Adrenal gland (tissue), 12 donors: ENCODE measurements around the gene EML1. TPM values are rescaled to one million over a fixed set of nuclear protein-coding genes. Genes with fewer than 3 reads are reported as not detected.

Experiments used
- DNase-seq, 7 donors: peaks; one replicate each; pipeline ENCODE4 v3.0.0-alpha.2; 2019 to 2020
- H3K27ac ChIP-seq, 5 donors: fragments of 200-600 bp; sonication (generic) in 4 of 5; 1 replicate in 3 of 5; 2 replicates in 2 of 5; pipeline versions ENCODE4 v1.5.1 to v1.8.0; 2016 to 2020; ENCODE audit warnings: mild to moderate bottlenecking in 1 of 5
- H3K27me3 ChIP-seq: fragments of 200-600 bp; 2 replicates; pipeline ENCODE4 v1.8.0; 2021
- H3K36me3 ChIP-seq, 2 donors: fragments of 200-600 bp; replicated peaks in 1 of 2; 1 replicate in 1 of 2; 2 replicates in 1 of 2; pipeline versions ENCODE4 v1.5.1 to v1.8.0; 2018 to 2022
- H3K4me1 ChIP-seq, 2 donors: fragments of 200-600 bp; replicated peaks in 1 of 2; 1 replicate in 1 of 2; 2 replicates in 1 of 2; pipeline versions ENCODE4 v1.5.1 to v1.8.0; 2018 to 2021
- H3K4me3 ChIP-seq, 4 donors: fragments of 200-600 bp; sonication (generic) in 3 of 4; one replicate each; pipeline ENCODE4 v1.5.1; 2016 to 2018
- H3K9me3 ChIP-seq, 3 donors: fragments of 200-600 bp; sonication (generic) in 1 of 3; replicated peaks in 1 of 3; 1 replicate in 2 of 3; 2 replicates in 1 of 3; pipeline versions ENCODE4 v1.5.1 to v1.8.0; 2016 to 2021
- POLR2A ChIP-seq, 2 donors: fragments of 450-650 bp; IDR thresholded peaks; one replicate each; pipeline ENCODE4 v1.6.1; 2017; ENCODE audit warnings: antibody characterized with exemption in 2 of 2, mild to moderate bottlenecking in 2 of 2, moderate library complexity in 1 of 2
- WGBS, 4 donors: extraction: QIAGEN DNeasy Blood & Tissue Kit in 2 of 4; methylation state at CpG; one replicate each; pipeline versions ENCODE4 v1.1.5 to v1.1.7; 2013 to 2017; 5-methylcytosine and 5-hydroxymethylcytosine counted together
- intact Hi-C, 2 donors: fragments of 100-400 bp; cut with DNase I; formaldehyde crosslinking; loops; one replicate each; pipeline versions ENCODE4 v1.14.1 to v1.15.0; 2022 to 2023
- polyA plus RNA-seq, 3 donors: library from polyadenylated mRNA; stranded (reverse); fragments of 200-250 nt in 2 of 3; fragments of 350-450 nt in 1 of 3; fragmentation: Illumina TruSeq in 1 of 3; extraction: RNeasy Lipid Tissue Mini Kit (QIAGEN cat#74804) in 1 of 3; gene quantifications; one replicate each; pipeline ENCODE4 v1.2.3, GENCODE V29; 2013 to 2014
- total RNA-seq, 9 donors: library from RNA; depleted of rRNA in 4 of 9; stranded (reverse); fragments of >200 nt in 4 of 9; fragments of 120-200 nt in 1 of 9; fragmentation: NEBNext Ultra II Directional in 1 of 9; extraction: Animal tissue kit (Norgen Biotek cat#: 25700) in 1 of 9; gene quantifications; one replicate each; pipeline versions ENCODE4 v1.1.0 to v1.2.4, GENCODE V29; 2013 to 2023
- TF ChIP-seq, protein P1 (sequence below), 6 experiments: fragments of 450-650 bp in 4 of 6; fragments of 200-600 bp in 2 of 6; sonication (generic) in 1 of 6; IDR thresholded peaks; 1 replicate in 5 of 6; 2 replicates in 1 of 6; pipeline versions ENCODE4 v1.5.1 to v1.8.0; 2016 to 2021; ENCODE audit warnings: antibody characterized with exemption in 6 of 6, mild to moderate bottlenecking in 2 of 6, moderate library complexity in 1 of 6
- donor health status: healthy with polysubstance abuse.
- donor health status: Bipolar disorder and iron deficiency.
- donor health status: DM: yes; HTN: yes; CAD: no.
- donor health status: DM: no; HTN: no; CAD: no.
- donor health status: DM: no; HTN: no; CAD: no.
- donor health status: DM: yes; HTN: yes; CAD: no.

Gene EML1
- total and polyA plus RNA-seq, 12 donors, result 5.5 to 59.5 (median 16.2) TPM

GRCh38 chr14:99966037-99966835, 173.0 kb downstream of the EML1 start:
- no peaks in the 10 kb centered on the region for H3K4me1 ChIP-seq
- TF ChIP-seq, protein P1, sequence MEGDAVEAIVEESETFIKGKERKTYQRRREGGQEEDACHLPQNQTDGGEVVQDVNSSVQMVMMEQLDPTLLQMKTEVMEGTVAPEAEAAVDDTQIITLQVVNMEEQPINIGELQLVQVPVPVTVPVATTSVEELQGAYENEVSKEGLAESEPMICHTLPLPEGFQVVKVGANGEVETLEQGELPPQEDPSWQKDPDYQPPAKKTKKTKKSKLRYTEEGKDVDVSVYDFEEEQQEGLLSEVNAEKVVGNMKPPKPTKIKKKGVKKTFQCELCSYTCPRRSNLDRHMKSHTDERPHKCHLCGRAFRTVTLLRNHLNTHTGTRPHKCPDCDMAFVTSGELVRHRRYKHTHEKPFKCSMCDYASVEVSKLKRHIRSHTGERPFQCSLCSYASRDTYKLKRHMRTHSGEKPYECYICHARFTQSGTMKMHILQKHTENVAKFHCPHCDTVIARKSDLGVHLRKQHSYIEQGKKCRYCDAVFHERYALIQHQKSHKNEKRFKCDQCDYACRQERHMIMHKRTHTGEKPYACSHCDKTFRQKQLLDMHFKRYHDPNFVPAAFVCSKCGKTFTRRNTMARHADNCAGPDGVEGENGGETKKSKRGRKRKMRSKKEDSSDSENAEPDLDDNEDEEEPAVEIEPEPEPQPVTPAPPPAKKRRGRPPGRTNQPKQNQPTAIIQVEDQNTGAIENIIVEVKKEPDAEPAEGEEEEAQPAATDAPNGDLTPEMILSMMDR (IDR thresholded peaks at IDR 0.05), result no peak
- no peak for TF ChIP-seq POLR2A (IDR thresholded peaks at IDR 0.05)

GRCh38 chr14:99966912-99967311, 173.7 kb downstream of the EML1 start:
- peak in 1 of 7 donors; percentile 51 for DNase-seq
- Histone ChIP-seq H3K27ac (no peak overlapping the region), H3K9me3 (no peaks in the 10 kb centered on the region), H3K4me1 (no peaks in the 10 kb centered on the region), H3K36me3 (no peaks in the 10 kb centered on the region), H3K27me3 (peaks cover 18% of the 10 kb centered on the region), H3K4me3 (no peak overlapping the region)
- no peak for TF ChIP-seq POLR2A (IDR thresholded peaks at IDR 0.05)
- TF ChIP-seq, protein P1 (IDR thresholded peaks at IDR 0.05), result no peak
- 78 to 88% (median 81%) methylated on average over 12 of the region's 12 CpGs for WGBS, 4 donors
- intact Hi-C loops, result no loop called here

More at GRCh38 chr14:99966037-99966835, 173.0 kb downstream of the EML1 start:
- intact Hi-C loops, result no loop called here
- DNase-seq, result peak in 1 of 7 donors; percentile 43
- Histone ChIP-seq H3K36me3 (no peaks in the 10 kb centered on the region), H3K9me3 (no peaks in the 10 kb centered on the region), H3K27me3 (peaks cover 20% of the 10 kb centered on the region), H3K27ac (no peak overlapping the region), H3K4me3 (no peak overlapping the region)
- 90 to 93% (median 92%) methylated on average over 19 to 23 of the region's 23 CpGs for WGBS, 4 donors

DNA sequence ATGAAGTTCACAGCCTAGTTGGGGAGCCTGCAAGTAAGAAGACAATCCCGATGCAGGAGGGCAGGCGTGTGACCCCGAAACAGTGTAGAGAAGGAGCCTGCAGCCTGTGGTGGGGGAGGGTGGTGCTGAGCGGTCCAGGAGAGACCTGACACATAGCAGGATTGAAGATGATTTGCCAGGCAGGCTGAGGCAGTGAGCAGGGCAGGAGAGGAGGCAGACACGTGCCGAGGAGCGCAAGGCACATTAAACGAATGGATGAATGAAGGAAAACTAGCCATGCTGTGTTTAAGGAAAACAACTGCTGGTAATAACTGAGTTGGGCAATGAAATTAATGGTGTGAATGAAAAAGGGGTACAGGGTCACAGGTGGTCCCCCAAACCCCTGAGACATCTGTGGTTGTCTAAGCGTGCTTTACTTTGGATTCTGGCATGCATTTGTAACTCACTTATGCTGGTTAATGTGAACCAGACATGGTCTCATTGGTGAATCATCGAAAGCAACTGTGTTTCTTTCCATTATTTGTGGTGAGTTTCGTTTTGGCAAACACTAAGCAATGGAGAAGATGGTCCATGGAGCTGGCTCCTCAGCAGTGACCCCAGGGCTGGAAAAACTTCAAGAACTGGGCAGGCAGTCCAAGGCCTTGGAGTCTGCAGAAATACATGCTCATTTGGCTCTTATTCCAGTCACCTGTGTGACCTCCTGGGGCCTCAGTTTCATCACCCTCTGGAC, 175.1 kb downstream of the EML1 start:
- H3K4me1 ChIP-seq, result no peaks in the 10 kb centered on the region
- H3K27ac ChIP-seq, result no peak overlapping the region
- intact Hi-C loops, result no loop called here
- H3K27me3 ChIP-seq, result peaks cover 4% of the 10 kb centered on the region
- H3K4me3 ChIP-seq, result no peak overlapping the region
- no peak for TF ChIP-seq POLR2A (IDR thresholded peaks at IDR 0.05)
- TF ChIP-seq, protein P1 (IDR thresholded peaks at IDR 0.05), result no peak
- WGBS, 4 donors, result 79 to 86% (median 85%) methylated on average over 11 of the region's 11 CpGs
- no peaks in the 10 kb centered on the region for H3K9me3 ChIP-seq
- DNase-seq, result peak in 1 of 7 donors; percentile 48
- no peaks in the 10 kb centered on the region for H3K36me3 ChIP-seq

- Histone ChIP-seq H3K27ac (no peak overlapping the region), H3K27me3 (no peaks in the 10 kb centered on the region), H3K4me1 (no peaks in the 10 kb centered on the region), H3K9me3 (no peaks in the 10 kb centered on the region), H3K36me3 (no peaks in the 10 kb centered on the region), H3K4me3 (no peak overlapping the region)
- 54 to 73% (median 66%) methylated on average over 5 of the region's 5 CpGs for WGBS, 4 donors
- TF ChIP-seq POLR2A (IDR thresholded peaks at IDR 0.05), result no peak
- TF ChIP-seq, protein P1 (IDR thresholded peaks at IDR 0.05), result no peak
- DNase-seq, result peak in 1 of 7 donors; percentile 51
- intact Hi-C loops, result no loop called here
Measured at GRCh38 chr14:99968941-99969340, 175.7 kb downstream of the EML1 start.
